A673 (cell line): ENCODE results near the gene DNAAF8.

ENCODE experiments used
- EZH2 ChIP-seq: fragments of 200-600 bp; sonication (generic); IDR thresholded peaks from 2 replicates; pipeline ENCODE4 v1.6.1; 2017; ENCODE audit warnings: borderline replicate concordance, low read depth, mild to moderate bottlenecking, mixed read lengths, antibody characterized with exemption, low read length; ENCODE audit not compliant: poor library complexity, severe bottlenecking
- TF ChIP-seq, protein P1 (sequence below): fragments of 300-800, 200-600 bp; sonication (generic); conservative IDR thresholded peaks from 2 replicates; pipeline ENCODE4 v1.5.1; 2017; ENCODE audit warnings: low read depth, mild to moderate bottlenecking, antibody characterized with exemption, low read length, moderate library complexity, mixed read lengths

DNA sequence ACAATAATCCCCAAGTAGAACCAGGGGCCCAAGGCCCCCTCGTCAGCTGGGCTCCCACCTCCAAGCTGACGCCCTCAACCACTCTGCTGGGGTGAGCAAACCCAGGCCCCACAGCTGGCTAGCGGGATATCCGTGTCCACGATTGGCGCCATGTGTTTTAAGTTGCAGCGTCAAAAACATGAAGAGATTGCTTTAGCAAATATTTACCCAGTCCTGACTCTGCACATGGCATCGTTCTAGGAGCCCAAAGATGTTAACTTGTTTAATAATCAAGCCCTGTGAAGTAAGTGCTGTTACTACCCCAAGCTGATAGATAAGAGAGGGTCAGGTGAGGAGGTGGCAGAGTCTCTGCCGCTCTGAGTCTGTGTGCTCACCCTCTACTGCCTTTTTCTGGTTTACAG, 54.2 kb downstream of the DNAAF8 start:
- TF ChIP-seq, protein P1, sequence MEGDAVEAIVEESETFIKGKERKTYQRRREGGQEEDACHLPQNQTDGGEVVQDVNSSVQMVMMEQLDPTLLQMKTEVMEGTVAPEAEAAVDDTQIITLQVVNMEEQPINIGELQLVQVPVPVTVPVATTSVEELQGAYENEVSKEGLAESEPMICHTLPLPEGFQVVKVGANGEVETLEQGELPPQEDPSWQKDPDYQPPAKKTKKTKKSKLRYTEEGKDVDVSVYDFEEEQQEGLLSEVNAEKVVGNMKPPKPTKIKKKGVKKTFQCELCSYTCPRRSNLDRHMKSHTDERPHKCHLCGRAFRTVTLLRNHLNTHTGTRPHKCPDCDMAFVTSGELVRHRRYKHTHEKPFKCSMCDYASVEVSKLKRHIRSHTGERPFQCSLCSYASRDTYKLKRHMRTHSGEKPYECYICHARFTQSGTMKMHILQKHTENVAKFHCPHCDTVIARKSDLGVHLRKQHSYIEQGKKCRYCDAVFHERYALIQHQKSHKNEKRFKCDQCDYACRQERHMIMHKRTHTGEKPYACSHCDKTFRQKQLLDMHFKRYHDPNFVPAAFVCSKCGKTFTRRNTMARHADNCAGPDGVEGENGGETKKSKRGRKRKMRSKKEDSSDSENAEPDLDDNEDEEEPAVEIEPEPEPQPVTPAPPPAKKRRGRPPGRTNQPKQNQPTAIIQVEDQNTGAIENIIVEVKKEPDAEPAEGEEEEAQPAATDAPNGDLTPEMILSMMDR, result no peak
- no peak for TF ChIP-seq EZH2
